Hematopoietic multipotent progenitor cell treated with erythropoietin and hydrocortisone succinate and interleukin-3 and kit ligand, for 15 days (in vitro differentiated cells): ENCODE results near the gene CDH4.

Source experiments
- DNase-seq: peaks from one replicate; pipeline ENCODE4 v3.0.0-alpha.2; 2015; ENCODE audit warnings: low spot score

The CDH4 gene

GRCh38 chr20:61765081-61765870 is 513.2 kb downstream of the CDH4 start:
- DNase-seq, result no peak

- no peak for DNase-seq
Observed at GRCh38 chr20:61765871-61766654, 514.0 kb downstream of the CDH4 start.

- no peak for DNase-seq
Observed at GRCh38 chr20:61766921-61767610, 515.0 kb downstream of the CDH4 start.

- DNase-seq, result no peak
Observed at GRCh38 chr20:61767761-61768494, 515.9 kb downstream of the CDH4 start.

- DNase-seq, result no peak
Observed at GRCh38 chr20:61768571-61769285, 516.7 kb downstream of the CDH4 start.

GRCh38 chr20:61769286-61769832 is 517.3 kb downstream of the CDH4 start:
- DNase-seq, result no peak

GRCh38 chr20:61770113-61770585 is 518.1 kb downstream of the CDH4 start:
- no peak for DNase-seq

GRCh38 chr20:61771805-61772350 is 519.8 kb downstream of the CDH4 start:
- DNase-seq, result no peak

- no peak for DNase-seq
Observed at GRCh38 chr20:61772828-61773631, 521.0 kb downstream of the CDH4 start.

GRCh38 chr20:61773926-61774587 is 522.0 kb downstream of the CDH4 start:
- no peak for DNase-seq

- DNase-seq, result no peak
Observed at GRCh38 chr20:61775423-61775822, 523.4 kb downstream of the CDH4 start.

GRCh38 chr20:61776491-61777075 is 524.5 kb downstream of the CDH4 start:
- DNase-seq, result no peak

GRCh38 chr20:61777773-61778494 is 525.9 kb downstream of the CDH4 start:
- no peak for DNase-seq

- DNase-seq, result no peak
Observed at GRCh38 chr20:61778495-61778863, 526.4 kb downstream of the CDH4 start.

- DNase-seq, result no peak
Observed at GRCh38 chr20:61779176-61779965, 527.3 kb downstream of the CDH4 start.

- DNase-seq, result no peak
Observed at GRCh38 chr20:61780066-61780465, 528.0 kb downstream of the CDH4 start.

- DNase-seq, result no peak
Observed at GRCh38 chr20:61784801-61785566, 532.9 kb downstream of the CDH4 start.
